Lower leg skin (tissue), 4 donors: ENCODE measurements around the gene PROKR2. TPM values are rescaled to one million over a fixed set of nuclear protein-coding genes. Genes with fewer than 3 reads are reported as not detected.

ENCODE experiments used
- DNase-seq, 2 donors: peaks; one replicate each; pipeline ENCODE4 v3.0.0-alpha.2; 2019; ENCODE audit warnings: low spot score in 2 of 2
- H3K4me3 ChIP-seq: fragments of 200-600 bp; sonication (generic); 2 replicates; pipeline ENCODE4 v1.5.1; 2017; ENCODE audit warnings: mild to moderate bottlenecking, low read depth; ENCODE audit not compliant: poor library complexity, severe bottlenecking
- CTCF ChIP-seq, 3 donors: fragments of 450-650 bp; IDR thresholded peaks; one replicate each; pipeline ENCODE4 v1.5.1; 2016; ENCODE audit warnings: antibody characterized with exemption in 3 of 3, mild to moderate bottlenecking in 3 of 3, moderate library complexity in 2 of 3
- POLR2A ChIP-seq, 2 donors: fragments of 450-650 bp; IDR thresholded peaks; one replicate each; pipeline ENCODE4 v1.6.1; 2016 to 2017; ENCODE audit warnings: antibody characterized with exemption in 2 of 2, mild to moderate bottlenecking in 1 of 2, moderate library complexity in 1 of 2
- WGBS, 2 donors: methylation state at CpG; one replicate each; pipeline ENCODE4 v1.1.5; 2018; 5-methylcytosine and 5-hydroxymethylcytosine counted together
- intact Hi-C: fragments of 100-400 bp; cut with DNase I; formaldehyde crosslinking; loops from one replicate; pipeline ENCODE4 v1.15.0; 2023; ENCODE audit warnings: low total_unique reads
- total RNA-seq, 4 donors: library from RNA; depleted of rRNA; stranded (reverse); fragments of >200 nt; gene quantifications; one replicate each; pipeline ENCODE4 v1.1.0, GENCODE V29; 2016

Gene PROKR2
- total RNA-seq, 4 donors from 2014 or later: not detected

- intact Hi-C loops: no loop called here
- WGBS, 2 donors: 50 to 61% methylated on average over 4 of the region's 4 CpGs
- no peak overlapping the region for H3K4me3 ChIP-seq
- no peak for TF ChIP-seq POLR2A (IDR thresholded peaks at IDR 0.05)
- no peak for TF ChIP-seq CTCF (IDR thresholded peaks at IDR 0.05)
- no peak for DNase-seq
Measured at GRCh38 chr20:5282561-5282960, 34.2 kb downstream of the PROKR2 start.

GRCh38 chr20:5279661-5280060 lies 37.1 kb downstream of the PROKR2 start:
- H3K4me3 ChIP-seq: no peak overlapping the region
- DNase-seq: no peak
- TF ChIP-seq POLR2A (IDR thresholded peaks at IDR 0.05): no peak
- no peak for TF ChIP-seq CTCF (IDR thresholded peaks at IDR 0.05)
- intact Hi-C loops: no loop called here

- no peak for TF ChIP-seq CTCF (IDR thresholded peaks at IDR 0.05)
- TF ChIP-seq POLR2A (IDR thresholded peaks at IDR 0.05): no peak
- H3K4me3 ChIP-seq: no peak overlapping the region
- intact Hi-C loops: no loop called here
- DNase-seq: no peak
- WGBS, 2 donors: 77 to 80% methylated on average over 4 of the region's 4 CpGs
Measured at GRCh38 chr20:5272268-5272667, 44.5 kb downstream of the PROKR2 start.

- H3K4me3 ChIP-seq: no peak overlapping the region
- DNase-seq: no peak
- TF ChIP-seq POLR2A (IDR thresholded peaks at IDR 0.05) (no peak), CTCF (IDR thresholded peaks at IDR 0.05) (no peak)
- 63 to 68% methylated on average over 5 of the region's 5 CpGs for WGBS, 2 donors
- intact Hi-C loops: no loop called here
Measured at GRCh38 chr20:5270603-5271002, 46.2 kb downstream of the PROKR2 start.

- 58 to 61% methylated on average over 3 of the region's 3 CpGs for WGBS, 2 donors
- intact Hi-C loops: no loop called here
- TF ChIP-seq POLR2A (IDR thresholded peaks at IDR 0.05) (no peak), CTCF (IDR thresholded peaks at IDR 0.05) (no peak)
- no peak for DNase-seq
- no peak overlapping the region for H3K4me3 ChIP-seq
Measured at GRCh38 chr20:5268449-5268848, 48.3 kb downstream of the PROKR2 start.

- intact Hi-C loops: no loop called here
- DNase-seq: no peak
- H3K4me3 ChIP-seq: no peak overlapping the region
- 64% methylated on average over 1 of the region's 1 CpG for WGBS, 2 donors
- TF ChIP-seq POLR2A (IDR thresholded peaks at IDR 0.05) (no peak), CTCF (IDR thresholded peaks at IDR 0.05) (no peak)
Measured at GRCh38 chr20:5267092-5267491, 49.7 kb downstream of the PROKR2 start.
